Occipital lobe (tissue), 2 donors: ENCODE results near the gene GFY. TPM values are rescaled to one million over a fixed set of nuclear protein-coding genes. Genes with fewer than 3 reads are reported as not detected.
"Not testable (repeated sequence)": the region's sequence is repeated elsewhere in the genome, so short reads cannot be mapped to it uniquely, and the experiment has no call there.

Source experiments
- DNase-seq: peaks from one replicate; lab custom pipeline; 2025; lab: John Stamatoyannopoulos, UW
- total RNA-seq: library from RNA; depleted of rRNA; stranded (reverse); fragments of >200 nt; gene quantifications from one replicate; pipeline ENCODE4 v1.2.3, GENCODE V29; 2014

Gene GFY
- total RNA-seq, 1 donor from 2014 or later: not detected

GRCh38 chr19:49443366-49444099 is 18.3 kb downstream of the GFY start:
- DNase-seq: peak; percentile 94

GRCh38 chr19:49444100-49444700 is 19.0 kb downstream of the GFY start:
- DNase-seq: not testable (repeated sequence)

DNA sequence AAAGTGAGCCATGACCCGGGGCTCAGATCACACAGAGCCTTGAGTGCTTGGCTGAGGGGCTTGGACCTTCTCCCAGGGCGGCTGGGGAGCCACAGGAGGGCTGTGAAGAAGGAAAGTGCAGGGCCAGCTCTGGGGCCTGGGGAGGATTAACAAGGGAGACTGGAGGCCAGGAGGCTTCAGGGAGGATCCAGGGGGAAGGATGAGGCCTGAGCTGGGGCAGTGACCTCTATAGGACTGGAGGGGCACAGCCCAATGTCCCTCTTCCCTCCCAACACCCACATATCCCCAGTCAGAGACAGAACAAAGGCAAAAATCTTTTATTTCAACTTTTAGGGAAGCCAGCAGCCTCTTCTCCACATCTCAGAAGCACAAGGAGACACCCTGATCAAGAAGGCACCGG is 20.8 kb downstream of the GFY start:
- DNase-seq: no peak

DNA sequence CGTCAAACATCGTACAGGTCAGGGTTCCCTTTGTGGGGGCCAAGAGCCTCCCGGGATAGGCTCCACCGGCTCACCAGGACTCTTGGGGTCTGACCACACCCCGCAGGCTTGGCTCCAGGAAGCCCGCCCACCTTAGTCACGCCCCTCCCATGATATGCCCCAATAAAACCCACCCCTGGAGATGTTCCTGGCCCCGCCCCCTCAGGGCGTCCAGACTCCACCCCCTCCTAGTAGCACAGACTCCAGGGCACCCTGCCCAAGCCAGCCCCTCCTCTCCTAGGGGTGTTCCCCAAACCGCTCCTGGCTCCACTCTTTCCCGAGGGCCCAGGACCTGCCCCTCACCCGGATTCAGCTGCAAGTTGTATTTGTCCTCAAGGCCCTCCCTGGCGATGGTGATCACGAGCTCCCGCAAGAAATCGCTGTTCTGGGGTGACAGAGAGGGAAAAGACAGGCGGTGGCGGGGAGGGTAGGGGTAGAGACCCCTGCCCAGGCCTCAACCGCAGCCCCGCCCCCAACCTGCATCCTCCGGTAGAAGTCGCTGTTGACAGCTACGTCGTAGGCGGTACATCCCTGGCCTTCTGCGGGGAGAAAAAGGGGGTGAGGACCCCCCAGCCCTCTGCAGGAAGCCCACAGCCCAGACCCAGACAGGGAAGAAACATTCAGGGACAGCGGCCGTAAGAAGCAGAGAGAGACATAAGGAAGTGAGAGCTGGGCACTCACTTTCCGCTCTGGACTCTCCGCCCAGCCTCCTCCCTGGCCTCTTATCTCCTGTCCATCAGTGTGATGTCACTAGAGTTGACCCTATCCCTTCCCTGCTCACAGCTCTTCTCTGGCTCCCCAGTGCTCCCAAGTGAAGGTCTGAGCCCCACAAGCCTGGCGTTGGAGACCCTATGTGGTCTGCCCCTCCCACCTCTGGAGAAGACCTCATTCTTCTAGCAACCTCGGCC is 22.6 kb downstream of the GFY start:
- no peak for DNase-seq

GRCh38 chr19:49448432-49448786 is 23.2 kb downstream of the GFY start:
- DNase-seq: no peak

DNA sequence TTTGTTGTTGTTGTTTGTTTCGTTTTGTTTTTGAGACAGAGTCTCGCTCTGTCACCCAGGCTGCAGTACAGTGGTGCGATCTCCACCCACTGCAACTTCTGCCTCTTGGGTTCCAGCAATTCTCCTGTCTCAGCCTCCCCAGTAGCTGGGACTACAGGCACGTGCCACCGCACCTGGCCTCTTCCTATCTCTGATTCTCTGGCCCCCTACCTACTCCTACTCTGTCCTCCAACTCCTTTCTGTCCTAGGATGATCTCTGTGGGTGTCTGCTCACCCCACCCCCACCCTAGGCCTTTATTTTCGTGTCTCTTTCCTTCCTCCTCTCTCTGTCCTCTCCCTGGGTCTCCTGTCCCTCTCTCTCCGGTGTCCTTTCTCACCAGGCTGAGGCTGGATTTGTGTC is 25.2 kb downstream of the GFY start:
- DNase-seq: no peak

DNA sequence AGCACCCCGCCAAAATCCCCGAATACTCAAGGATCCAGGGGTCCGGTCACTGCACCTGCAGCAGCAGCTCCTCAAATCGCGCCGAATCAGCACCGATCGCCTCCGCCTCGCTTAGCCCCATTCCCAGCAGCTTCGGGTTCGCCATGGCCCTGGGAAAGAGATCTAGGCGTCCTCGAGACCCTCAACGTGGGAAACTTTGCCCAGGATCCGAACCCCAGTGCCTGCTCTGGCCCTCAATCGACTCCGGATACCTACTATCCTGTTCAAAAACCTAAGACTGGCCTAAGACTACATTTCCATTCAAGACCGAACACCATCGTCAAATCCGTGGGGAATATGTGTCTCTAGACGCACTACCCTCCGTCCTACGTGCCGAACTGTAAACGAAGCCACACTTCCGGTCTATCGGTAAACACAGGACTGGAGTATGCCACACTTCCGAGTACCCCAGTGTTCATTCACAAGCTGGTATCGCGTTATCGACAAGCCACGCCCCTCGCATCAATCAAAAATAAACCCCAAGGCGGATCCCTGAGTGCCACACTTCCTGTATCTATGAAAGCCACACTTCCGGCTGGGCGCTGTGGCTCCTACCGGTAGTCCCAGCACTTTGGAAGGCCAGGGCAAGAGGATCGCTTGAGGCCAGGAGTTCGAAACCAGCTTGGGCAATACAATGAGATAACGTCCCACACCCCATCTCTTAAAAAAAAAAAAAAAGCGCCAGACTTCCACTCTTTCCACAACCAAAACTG is 26.4 kb downstream of the GFY start, which contains the start of gene PIH1D1:
TSS of gene PIH1D1 (minus strand) at position 385 of the 752 bp plus-strand sequence. CDS start at position 145, 240 bp downstream.
- peak; percentile 94 for DNase-seq

- DNase-seq: peak; percentile 95
Measured at GRCh38 chr19:49453013-49453756, 28.0 kb downstream of the GFY start, which contains the start of gene ALDH16A1. Gene ALDH16A1, plus strand, starts transcription at chr19:49453225. Its CDS starts 107 bp downstream, at chr19:49453332.

- no peak for DNase-seq
Measured at GRCh38 chr19:49453757-49454240, 28.6 kb downstream of the GFY start.

GRCh38 chr19:49455773-49456172 is 30.6 kb downstream of the GFY start:
- no peak for DNase-seq

DNA sequence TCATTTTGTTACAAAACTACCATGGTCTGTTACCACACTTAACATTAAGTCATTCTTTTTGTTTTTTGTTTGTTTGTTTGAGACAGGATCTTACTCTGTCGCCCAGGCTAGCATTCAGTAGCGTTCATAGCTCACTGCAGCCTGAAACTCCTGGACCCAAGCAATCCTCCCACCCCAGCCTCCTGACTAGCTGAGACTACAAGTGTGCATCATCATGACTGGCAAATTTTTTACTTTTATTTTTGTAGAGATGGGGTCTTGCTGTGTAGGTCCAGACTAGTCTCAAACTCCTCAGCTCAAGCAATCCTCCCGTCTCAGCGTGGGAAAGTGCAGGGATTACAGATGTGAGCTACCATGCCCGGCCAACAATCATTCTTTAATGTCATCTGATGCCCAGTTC is 31.1 kb downstream of the GFY start:
- no peak for DNase-seq

DNA sequence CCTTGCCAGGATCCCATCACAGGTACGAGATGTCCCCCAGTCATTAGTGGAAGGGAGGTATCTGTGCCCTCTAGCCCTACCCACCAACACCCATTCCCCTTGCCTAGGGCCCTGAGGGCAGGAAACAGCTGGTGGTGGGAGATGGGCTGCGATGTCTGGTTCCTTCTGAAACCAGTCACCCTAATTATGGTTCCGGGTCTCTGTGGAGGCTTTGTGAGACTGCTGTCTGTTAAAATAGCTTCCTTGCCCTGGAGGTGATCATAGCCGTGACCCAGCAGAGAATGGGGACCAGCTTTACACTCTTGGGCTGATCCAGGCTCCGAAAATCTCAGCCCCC is 33.3 kb downstream of the GFY start:
- DNase-seq: no peak

DNA sequence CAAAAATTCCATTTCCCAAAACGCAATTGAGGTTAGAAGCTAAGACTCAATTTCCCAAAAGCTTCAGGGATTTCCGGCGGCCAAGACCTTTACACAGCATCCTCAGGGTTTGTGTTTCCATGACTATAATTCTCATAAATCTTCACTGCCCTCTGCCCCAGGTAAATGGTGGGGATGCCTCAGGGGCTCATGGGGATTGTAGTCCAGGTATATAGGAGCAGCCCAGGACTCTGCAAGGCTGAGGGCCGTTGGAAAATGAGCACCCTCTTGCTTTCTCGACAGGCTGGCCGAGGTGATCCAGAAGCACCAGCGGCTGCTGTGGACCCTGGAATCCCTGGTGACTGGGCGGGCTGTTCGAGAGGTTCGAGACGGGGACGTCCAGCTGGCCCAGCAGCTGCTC is 34.2 kb downstream of the GFY start:
- DNase-seq: no peak

DNA sequence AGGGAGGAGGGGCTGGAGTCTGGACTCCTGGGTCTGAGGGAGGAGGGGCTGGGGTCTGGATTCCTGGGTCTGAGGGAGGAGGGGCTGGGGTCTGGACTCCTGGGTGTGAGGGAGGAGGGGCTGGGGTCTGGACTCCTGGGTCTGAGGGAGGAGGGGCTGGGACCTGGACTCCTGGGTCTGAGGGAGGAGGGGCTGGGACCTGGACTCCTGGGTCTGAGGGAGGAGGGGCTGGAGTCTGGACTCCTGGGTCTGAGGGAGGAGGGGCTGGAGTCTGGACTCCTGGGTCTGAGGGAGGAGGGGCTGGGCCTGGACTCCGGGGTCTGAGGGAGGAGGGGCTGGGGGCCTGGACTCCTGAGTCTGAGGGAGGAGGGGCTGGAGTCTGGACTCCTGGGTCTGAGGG is 35.9 kb downstream of the GFY start:
- not testable (repeated sequence) for DNase-seq

DNA sequence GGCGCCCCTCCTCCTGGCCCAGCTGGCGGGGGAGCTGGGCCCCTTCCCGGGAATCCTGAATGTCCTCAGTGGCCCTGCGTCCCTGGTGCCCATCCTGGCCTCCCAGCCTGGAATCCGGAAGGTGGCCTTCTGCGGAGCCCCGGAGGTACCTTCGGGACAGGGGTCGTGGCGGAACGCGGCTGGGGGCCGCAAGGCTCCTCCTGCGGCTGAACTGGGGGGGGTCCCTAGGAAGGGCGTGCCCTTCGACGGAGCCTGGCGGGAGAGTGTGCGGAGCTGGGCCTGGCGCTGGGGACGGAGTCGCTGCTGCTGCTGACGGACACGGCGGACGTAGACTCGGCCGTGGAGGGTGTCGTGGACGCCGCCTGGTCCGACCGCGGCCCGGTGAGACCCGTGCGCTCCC is 36.5 kb downstream of the GFY start:
- DNase-seq: no peak

DNA sequence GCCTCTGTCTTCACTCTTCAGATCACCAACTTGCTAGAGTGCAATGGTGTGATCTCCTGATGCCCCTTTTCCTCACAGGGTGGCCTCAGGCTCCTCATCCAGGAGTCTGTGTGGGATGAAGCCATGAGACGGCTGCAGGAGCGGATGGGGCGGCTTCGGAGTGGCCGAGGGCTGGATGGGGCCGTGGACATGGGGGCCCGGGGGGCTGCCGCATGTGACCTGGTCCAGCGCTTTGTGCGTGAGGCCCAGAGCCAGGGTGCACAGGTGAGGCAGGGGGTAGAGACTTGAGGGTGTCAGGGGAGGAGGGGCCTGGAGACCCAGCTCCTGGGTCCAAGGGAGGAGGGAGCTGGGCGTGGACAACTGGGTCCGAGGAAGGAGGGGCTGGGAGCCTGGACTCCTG is 37.3 kb downstream of the GFY start:
- DNase-seq: no peak

DNA sequence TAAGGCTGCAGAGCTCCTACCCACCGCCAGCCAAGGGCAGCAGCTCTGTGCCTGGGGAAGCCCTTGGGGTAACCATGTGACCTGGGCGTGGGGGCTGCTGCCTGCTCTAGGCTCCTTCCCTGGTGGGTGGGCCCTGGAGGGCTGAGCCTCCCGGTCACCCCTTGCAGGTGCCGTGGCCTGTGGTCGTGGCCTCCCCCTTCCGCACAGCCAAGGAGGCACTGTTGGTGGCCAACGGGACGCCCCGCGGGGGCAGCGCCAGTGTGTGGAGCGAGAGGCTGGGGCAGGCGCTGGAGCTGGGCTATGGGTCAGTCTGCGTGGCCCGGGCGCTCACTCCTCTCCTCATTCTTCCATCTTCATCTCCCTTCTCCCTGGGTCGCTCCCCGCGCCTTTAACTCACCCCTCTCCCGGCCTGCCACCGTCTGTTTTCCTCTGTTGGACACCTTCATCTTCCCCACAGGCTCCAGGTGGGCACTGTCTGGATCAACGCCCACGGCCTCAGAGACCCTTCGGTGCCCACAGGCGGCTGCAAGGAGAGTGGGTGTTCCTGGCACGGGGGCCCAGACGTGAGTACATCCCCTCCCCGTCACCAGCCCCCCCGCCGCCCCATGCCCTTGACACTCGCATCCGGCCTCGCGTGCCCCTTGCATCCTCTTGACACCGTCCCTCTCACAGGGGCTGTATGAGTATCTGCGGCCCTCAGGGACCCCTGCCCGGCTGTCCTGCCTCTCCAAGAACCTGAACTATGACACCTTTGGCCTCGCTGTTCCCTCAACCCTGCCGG is 39.0 kb downstream of the GFY start:
- no peak for DNase-seq

DNA sequence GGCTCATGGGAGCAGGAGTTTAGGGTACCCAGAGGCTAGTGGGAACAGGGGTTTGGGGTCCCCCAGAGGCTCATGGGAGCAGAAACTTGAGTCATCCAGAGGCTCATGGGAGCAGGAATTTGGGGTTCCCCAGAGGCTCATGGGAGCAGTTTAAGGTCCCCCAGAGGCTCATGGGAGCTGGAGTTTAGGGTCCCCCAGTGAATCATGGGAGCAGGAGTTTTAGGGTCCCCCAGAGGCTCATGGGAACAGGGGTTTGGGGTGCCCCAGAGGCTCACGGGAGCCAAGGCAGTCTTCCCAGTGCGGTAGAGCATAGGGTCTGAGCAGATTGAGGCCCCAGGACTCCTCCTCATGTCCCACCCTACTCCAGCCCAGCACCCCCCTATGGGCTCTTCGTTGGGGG is 40.2 kb downstream of the GFY start:
- no peak for DNase-seq

- DNase-seq: no peak
Measured at GRCh38 chr19:49468199-49468598, 43.0 kb downstream of the GFY start.
